ENCODE data around the gene CASR. TPM values are rescaled to one million over a fixed set of nuclear protein-coding genes. Genes with fewer than 3 reads are reported as not detected.

CASR gene
- total and polyA plus RNA-seq, 2 of the 4 experiments (the other 2 are of a cell fraction): not detected

DNA sequence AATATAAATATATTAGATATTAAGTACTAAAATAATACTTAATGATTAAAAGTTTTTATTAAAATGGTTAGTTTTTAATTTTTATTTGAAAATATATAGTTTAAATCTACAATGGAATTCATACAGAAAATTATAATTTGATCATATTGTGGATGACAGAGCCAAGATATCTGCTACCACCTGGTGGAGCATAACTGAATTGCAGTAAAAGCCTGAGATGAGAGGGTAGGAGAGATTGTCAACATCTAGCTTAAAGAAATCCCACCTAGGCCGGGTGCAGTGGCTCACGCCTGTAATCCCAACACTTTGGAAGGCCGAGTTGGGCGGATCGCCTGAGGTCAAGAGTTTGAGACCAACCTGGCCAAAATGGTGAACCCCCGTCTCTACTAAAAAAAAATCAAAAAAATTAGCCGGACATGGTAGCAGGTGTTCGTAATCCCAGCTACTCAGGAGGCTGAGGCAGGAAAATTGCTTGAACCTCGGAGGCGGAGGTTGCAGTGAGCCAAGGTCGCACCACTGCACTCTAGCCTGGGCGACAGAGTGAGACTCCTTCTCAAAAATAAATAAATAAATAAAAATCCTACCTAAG is 116.5 kb downstream of the CASR start:
- Histone ChIP-seq H2BK5ac (ENCODE audit: low read depth, low read length, poor library complexity, severe bottlenecking) (no peak overlapping the region), H3K4me2 (ENCODE audit: low read depth, low read length) (no peak overlapping the region), H3K27me3 (ENCODE audit: control insufficient read depth, insufficient read depth, low read length) (no peaks in the 10 kb centered on the region), H2AFZ (replicated peaks; ENCODE audit: low read length, poor library complexity) (no peak overlapping the region), H3K14ac (replicated peaks; ENCODE audit: low read depth, low read length) (no peak overlapping the region), H2BK15ac (ENCODE audit: low read depth, low read length) (no peak overlapping the region), H3K9ac (ENCODE audit: low read depth, low read length) (no peak overlapping the region), H3K56ac (ENCODE audit: extremely low read depth, insufficient read depth, low read length) (no peak overlapping the region), H3K36me3 (ENCODE audit: control insufficient read depth, insufficient read depth, low read length) (no peaks in the 10 kb centered on the region), H3K23ac (ENCODE audit: low read depth, low read length) (no peak overlapping the region), H4K5ac (ENCODE audit: low read depth, low read length) (no peak overlapping the region), H4K8ac (ENCODE audit: low read depth in 2 of 2, low read length in 2 of 2) (no peak overlapping the region), H3K4me1 (ENCODE audit: control insufficient read depth, insufficient read depth, low read length) (no peaks in the 10 kb centered on the region), H4K91ac (ENCODE audit: insufficient read depth, low read depth, low read length) (no peak overlapping the region), H2BK20ac (ENCODE audit: low read depth, low read length) (no peak overlapping the region), H3K9me1 (ENCODE audit: insufficient read depth, low read length) (no peaks in the 10 kb centered on the region), H3K79me1 (ENCODE audit: low read depth in 1 of 2, low read length in 2 of 2) (no peaks in the 10 kb centered on the region), H3K18ac (ENCODE audit: low read depth, low read length) (no peak overlapping the region), H2AK5ac (ENCODE audit: low read depth, low read length) (no peak overlapping the region), H2AK9ac (replicated peaks; ENCODE audit: low read depth, low read length, poor library complexity) (no peak overlapping the region), H4K20me1 (ENCODE audit: insufficient read depth, low read length) (no peaks in the 10 kb centered on the region), H3K9me3 (ENCODE audit: control insufficient read depth, insufficient read depth, low read length) (no peaks in the 10 kb centered on the region), H3K27ac (ENCODE audit: insufficient read depth, low read length) (no peak overlapping the region), H3K4ac (ENCODE audit: low read depth, low read length) (no peak overlapping the region), H2BK120ac (ENCODE audit: low read depth, low read length) (no peak overlapping the region), H3K4me3 (ENCODE audit: insufficient read depth, low read depth, low read length) (no peak overlapping the region)
- ATAC-seq (ENCODE audit: low read depth) (no peak), DNase-seq (peak; percentile 17)
- CTCF ChIA-PET: interaction anchor here (0.5 kb wide), 1 partner anchor 744 kb away, joined by 3 read pairs; no protein-coding TSS in a partner anchor
- no peak for TF ChIP-seq CHD1 (IDR thresholded peaks at IDR 0.05; ENCODE audit: low read depth, low read length)
- TF ChIP-seq RAD21 (IDR thresholded peaks at IDR 0.05; ENCODE audit: low read length): peak; percentile 56
- TF ChIP-seq, protein P1, sequence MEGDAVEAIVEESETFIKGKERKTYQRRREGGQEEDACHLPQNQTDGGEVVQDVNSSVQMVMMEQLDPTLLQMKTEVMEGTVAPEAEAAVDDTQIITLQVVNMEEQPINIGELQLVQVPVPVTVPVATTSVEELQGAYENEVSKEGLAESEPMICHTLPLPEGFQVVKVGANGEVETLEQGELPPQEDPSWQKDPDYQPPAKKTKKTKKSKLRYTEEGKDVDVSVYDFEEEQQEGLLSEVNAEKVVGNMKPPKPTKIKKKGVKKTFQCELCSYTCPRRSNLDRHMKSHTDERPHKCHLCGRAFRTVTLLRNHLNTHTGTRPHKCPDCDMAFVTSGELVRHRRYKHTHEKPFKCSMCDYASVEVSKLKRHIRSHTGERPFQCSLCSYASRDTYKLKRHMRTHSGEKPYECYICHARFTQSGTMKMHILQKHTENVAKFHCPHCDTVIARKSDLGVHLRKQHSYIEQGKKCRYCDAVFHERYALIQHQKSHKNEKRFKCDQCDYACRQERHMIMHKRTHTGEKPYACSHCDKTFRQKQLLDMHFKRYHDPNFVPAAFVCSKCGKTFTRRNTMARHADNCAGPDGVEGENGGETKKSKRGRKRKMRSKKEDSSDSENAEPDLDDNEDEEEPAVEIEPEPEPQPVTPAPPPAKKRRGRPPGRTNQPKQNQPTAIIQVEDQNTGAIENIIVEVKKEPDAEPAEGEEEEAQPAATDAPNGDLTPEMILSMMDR (conservative IDR thresholded peaks at IDR 0.05; ENCODE audit: low read depth, low read length): peak; percentile 54
- TF ChIP-seq RCOR1 (IDR thresholded peaks at IDR 0.05; ENCODE audit: insufficient replicate concordance, low read length): no peak
- TF ChIP-seq SMC3 (IDR thresholded peaks at IDR 0.05; ENCODE audit: low read depth, low read length): peak; percentile 49; the same call in 1 of the 2 replicates
- TF ChIP-seq RFX5 (IDR thresholded peaks at IDR 0.05; ENCODE audit: low read depth, low read length): no peak
- TF ChIP-seq BHLHE40 (IDR thresholded peaks at IDR 0.05; ENCODE audit: low read depth, low read length): no peak
- no TSS peak for BruUV-seq (replicated peaks)
- dilution Hi-C loops (cut with HindIII; ENCODE audit: low sequenced_read_pairs, unreplicated experiment) (no loop called here), in situ Hi-C loops (cut with MboI; ENCODE audit: low sequenced_read_pairs) (no loop called here), intact Hi-C loops (cut with micrococcal nuclease) (loop anchor here (1.0 to 5.0 kb wide), 2 partner anchors 199 to 753 kb away; partner anchors contain the start of gene POLQ)
- POLR2A ChIA-PET (ENCODE audit: unreplicated experiment): no interaction called here
- WGBS, 2 experiments (ENCODE audit: extremely low coverage in 2 of 2, insufficient read length in 1 of 2): no CpG with 5 or more reads among the region's 12 CpGs

Measured in IMR-90 (cell line).